Fibroblast of skin of back (primary cell): ENCODE measurements around the gene RIMS1. TPM values are rescaled to one million over a fixed set of nuclear protein-coding genes. Genes with fewer than 3 reads are reported as not detected.
A peak's percentile ranks its signal among the peaks of the same experiment; 100 is the strongest.

ENCODE experiments used
- DNase-seq: peaks from one replicate; pipeline ENCODE4 v3.0.0-alpha.2; 2013
- polyA plus RNA-seq, 2 experiments: library from polyadenylated mRNA; unstranded; fragments of 120-200 nt; gene quantifications; one replicate each; pipeline ENCODE4 v1.2.1, GENCODE V29; 2013; ENCODE audit not compliant: insufficient read length in 2 of 2

The RIMS1 gene, protein sequence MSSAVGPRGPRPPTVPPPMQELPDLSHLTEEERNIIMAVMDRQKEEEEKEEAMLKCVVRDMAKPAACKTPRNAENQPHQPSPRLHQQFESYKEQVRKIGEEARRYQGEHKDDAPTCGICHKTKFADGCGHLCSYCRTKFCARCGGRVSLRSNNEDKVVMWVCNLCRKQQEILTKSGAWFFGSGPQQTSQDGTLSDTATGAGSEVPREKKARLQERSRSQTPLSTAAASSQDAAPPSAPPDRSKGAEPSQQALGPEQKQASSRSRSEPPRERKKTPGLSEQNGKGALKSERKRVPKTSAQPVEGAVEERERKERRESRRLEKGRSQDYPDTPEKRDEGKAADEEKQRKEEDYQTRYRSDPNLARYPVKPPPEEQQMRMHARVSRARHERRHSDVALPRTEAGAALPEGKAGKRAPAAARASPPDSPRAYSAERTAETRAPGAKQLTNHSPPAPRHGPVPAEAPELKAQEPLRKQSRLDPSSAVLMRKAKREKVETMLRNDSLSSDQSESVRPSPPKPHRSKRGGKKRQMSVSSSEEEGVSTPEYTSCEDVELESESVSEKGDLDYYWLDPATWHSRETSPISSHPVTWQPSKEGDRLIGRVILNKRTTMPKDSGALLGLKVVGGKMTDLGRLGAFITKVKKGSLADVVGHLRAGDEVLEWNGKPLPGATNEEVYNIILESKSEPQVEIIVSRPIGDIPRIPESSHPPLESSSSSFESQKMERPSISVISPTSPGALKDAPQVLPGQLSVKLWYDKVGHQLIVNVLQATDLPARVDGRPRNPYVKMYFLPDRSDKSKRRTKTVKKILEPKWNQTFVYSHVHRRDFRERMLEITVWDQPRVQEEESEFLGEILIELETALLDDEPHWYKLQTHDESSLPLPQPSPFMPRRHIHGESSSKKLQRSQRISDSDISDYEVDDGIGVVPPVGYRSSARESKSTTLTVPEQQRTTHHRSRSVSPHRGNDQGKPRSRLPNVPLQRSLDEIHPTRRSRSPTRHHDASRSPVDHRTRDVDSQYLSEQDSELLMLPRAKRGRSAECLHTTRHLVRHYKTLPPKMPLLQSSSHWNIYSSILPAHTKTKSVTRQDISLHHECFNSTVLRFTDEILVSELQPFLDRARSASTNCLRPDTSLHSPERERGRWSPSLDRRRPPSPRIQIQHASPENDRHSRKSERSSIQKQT (N-terminal part only)
- polyA plus RNA-seq (2013, experiment 1 of 2; ENCODE audit: insufficient read length) = 1.1 TPM
- 0.99 TPM for polyA plus RNA-seq (2013, experiment 2 of 2; ENCODE audit: insufficient read length)

DNA sequence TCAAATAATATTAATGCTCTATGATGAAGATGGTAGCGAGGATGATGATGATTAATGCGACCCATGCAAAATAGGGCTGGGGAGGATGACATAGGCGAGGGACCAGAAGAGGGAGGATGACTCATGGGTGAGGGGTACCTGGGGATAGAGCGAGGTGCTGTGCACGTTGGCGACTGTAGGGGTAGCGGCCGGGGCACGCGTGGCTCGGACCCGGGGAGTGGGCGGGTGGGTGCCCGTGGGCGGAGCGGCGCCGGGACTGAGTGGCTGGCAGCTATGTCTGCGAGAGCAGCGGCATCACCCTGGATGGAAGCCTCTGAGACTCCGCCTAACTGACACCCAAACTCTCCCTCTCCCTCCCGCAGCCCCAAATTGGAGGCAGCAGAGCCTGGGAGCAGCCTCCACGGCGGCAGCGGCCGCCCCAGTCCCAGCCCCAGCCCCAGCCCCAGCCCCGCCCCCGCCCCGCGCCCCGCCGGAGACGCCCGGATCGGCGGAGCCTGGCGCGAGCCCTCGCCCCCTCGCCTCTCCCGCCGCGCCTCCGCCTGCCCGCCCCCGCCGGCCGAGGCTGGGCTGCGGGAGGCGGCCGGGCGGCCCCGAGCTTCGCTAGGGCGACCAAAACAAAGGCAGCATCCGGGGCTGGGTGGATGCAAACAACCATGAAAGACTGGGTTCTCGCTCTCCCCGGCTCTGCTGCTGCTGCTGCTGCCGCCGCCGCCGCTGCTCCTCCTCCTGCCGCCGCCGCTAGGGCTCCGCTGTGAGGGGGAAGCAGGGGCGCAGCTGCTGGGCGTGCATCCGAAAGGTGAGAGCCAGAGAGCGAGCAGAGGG lies at the start of gene RIMS1:
TSS of gene RIMS1 (plus strand) at position 367 of the 822 bp plus-strand sequence. CDS start 474 bp downstream, outside the sequence.
- peak; percentile 32 for DNase-seq

DNA sequence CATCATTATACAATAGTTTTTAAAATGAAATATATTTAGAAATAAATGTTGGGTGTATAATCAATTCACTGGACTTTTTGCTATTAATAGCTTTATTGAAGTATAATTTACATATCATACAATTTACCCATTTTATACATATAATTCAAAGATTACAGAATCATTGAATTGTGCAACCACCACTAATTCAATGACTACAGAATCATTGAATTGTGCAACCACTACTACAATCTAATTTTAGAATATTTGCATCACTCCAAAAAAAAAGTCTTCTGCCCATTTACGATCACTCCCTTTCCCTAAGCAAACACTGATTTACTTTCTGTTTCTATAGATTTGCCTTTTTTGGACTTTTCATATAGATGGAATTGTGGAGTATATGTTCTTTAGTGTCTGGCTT lies 35.1 kb upstream of the RIMS1 start:
- DNase-seq = no peak

DNA sequence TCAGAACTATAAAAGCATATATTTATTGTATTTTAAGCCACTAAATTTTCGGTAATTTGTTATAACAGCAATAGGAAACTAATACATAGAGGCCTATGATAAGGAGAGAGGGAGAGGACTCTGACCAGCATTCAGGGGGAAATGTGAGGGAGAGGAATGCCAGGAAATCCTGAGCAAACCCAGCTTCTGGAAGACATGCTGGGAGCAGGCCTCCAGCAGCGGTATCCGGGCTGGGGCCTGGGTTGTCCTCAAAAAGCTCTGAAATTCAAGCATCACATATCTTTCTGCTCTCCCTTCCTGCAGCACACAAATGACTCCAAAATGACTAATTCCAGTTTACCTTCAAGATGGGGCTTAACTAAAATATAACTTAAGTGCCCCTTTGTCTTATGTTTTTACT lies 33.4 kb upstream of the RIMS1 start:
- peak; percentile 18 for DNase-seq

DNA sequence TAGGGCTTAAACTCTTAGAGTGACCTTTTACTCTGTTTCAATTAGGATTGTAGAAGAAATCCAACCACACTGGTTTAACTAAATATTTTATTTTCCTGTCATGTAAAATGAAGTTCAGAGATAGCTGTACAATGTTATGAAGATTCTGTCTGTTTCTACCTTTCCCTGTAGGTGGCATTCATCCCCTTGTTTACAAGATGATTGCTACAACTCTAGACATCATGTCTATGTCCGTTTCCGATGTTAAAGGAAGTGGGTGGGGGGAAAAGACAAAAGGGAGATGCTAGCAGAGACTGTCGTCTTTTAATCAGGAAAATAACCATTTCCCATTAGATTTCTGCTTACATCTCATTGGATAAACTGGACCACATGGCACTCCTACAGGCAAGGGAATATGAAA lies 30.9 kb upstream of the RIMS1 start:
- DNase-seq = no peak

DNA sequence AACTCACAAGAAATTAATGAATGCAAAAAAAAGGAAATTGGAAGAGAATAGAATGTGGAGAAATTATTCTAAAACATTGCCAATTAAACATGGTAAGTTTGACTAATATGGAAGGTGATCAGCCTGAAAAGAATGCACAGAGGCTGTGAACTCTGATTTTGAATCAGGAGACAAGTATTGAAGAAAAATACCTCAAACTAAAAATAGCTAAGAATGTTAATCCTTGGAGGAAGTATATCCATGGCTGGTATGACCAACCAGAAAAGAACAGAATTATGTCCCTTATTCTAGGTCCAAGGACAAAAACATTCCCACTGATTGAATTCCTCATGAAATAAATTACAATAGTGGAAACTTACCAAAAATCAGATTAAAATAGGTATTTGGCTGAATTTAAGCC lies 7.3 kb upstream of the RIMS1 start:
- DNase-seq = peak; percentile 71

DNA sequence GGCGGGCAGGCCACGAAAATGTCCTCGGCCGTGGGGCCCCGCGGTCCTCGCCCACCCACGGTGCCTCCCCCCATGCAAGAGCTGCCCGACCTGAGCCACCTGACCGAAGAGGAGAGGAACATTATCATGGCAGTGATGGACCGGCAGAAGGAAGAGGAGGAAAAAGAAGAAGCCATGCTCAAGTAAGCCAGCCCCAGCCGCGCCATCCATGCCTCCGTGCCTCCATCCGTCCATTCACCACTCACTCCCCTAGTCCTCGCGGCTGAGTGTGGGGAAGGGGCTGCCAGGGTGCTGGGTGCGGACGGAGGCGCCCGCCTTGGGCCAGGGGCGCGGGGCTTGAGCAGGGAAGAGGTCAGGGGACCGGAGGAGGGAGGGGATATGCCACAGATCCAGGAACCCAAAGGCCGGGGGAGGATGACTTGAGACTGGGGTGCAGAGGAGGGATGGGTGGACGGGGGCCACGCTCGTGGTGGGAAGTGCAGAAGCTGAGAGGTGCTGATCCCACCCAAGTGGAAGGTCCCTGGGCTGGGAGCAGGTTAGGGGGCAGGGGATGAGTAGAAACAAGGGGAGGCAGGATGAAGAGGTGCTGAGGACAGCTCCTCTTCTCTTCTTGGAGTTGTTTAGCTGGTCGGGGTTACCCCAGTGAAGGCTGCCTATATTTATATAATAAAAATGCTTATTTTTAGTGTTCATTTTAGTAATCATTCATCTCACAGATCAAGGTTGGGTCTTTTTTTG lies 825 bp downstream of the RIMS1 start:
- peak; percentile 11 for DNase-seq

DNA sequence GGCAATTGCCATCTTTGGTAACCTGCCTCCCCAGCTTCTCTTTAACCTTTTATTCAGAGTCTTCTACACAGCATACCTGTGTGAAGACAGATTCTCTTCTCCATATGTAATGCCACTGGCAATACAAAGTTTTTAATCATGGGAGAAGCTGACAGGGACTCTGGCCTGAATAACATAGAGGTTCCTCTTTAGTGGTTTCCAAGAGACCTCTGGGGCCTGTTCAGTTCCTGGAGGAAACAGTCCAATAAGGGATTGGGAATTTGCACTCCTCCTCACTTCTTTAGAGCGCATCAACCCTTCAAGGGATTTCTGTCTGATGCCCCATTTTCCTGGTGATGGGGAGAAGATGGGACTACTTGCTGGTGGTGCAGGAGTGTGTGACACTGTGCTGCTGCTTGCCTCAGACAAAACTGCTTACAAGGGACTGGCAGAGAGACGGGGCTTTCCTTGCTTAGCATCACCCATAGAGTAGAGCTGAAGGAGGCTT lies 1.4 kb downstream of the RIMS1 start:
- DNase-seq = no peak

DNA sequence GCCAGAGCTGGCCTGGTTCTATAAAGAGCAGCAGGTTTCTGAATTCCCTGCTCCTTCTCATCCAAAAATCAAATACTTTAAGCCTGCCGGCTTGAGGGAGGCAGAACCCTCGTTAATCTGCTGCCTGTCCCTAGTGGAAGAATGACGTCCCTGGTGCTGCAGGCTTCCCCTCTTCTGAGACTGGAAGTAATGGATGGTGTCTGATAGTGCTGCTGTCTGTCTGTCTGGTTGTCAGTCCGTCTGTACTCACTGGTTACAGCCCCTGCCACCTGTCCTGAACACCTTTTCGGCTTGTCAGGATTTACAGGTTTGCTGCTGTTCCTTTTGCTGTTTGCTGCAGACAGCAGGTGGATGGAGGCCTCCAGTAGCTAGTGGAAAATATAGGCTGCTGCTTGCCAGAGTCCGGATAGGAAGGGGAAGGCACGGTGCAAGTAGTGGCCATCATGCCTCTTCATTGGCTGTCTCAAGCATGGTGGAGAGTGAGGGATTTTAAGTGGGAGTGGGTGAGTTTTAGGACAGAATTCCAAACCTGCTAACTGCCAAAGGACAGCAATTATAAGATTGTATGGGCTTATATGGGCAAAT lies 2.5 kb downstream of the RIMS1 start:
- DNase-seq = no peak

DNA sequence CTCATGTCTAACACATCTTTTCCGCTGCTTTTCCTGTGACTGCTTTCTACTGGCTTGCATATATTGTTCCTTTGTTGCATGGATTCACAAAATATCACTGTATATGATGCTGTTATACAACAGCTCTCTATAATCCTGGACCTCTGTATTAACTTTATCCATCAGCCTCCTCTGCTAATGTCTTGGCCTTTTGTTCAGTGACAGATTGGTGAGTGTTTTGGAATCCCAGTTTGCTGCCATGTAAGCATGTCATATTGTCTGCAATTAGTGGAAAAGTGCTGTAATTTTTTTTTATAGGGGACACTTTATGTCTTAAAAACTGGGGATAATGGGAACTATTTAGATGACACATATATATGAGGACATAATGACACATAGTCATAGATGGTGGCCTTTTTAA lies 3.0 kb downstream of the RIMS1 start:
- DNase-seq = no peak

DNA sequence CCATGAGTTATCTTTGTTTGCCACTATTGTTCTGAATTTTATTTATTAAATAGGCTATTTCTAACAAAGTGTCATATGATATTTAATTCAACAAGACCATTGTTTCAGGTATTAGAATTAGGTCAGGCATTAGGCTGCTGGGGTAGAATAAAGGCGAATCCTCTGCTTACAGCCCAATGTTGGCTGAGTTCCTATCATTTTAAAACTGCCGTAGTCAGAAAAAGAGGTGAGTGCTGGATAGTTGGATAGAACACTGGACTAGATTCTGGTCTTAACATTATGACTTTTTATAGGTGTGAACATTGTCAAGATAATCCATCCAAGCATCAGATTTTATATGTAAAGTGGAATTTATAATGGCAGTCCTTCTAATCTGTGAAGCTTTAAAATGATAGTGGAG lies 6.3 kb downstream of the RIMS1 start:
- no peak for DNase-seq

DNA sequence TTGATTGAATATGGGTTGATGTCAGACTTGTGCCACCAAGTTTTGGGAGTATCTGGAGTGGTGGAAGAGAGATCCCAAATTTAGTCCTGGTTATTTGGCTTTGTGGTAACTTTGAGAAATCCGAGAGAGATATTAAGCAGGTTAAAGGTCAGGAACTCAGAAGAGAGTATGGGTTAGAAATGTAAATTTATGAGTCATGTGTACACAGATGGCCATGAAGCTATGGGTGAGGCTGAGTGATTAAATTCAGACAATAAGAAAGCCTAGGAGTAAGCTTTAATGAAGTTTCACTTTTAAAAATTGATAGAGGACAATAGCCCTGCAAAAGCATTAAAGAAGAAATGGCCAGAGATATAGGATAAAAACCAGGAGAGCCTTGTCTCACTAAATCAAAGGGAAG lies 14.3 kb downstream of the RIMS1 start:
- DNase-seq = no peak

DNA sequence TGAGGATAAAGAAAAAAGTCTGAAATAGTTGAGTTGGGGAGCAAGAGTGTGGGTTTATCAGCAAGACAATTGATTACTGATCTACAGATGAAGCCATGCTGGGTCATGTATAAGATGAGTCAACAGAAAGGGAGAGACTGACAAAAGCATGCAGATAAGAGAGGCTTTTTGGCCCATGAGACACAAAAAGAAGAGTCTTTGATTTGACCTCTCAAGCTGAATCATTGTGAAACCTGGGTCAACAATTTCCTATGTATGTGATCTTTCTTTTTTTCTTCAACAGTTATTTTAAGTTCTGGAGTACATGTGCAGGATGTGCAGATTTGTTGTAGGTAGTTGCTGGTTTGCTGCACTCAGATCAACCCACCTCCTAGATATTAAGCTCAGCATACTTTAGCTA lies 15.9 kb downstream of the RIMS1 start:
- no peak for DNase-seq

DNA sequence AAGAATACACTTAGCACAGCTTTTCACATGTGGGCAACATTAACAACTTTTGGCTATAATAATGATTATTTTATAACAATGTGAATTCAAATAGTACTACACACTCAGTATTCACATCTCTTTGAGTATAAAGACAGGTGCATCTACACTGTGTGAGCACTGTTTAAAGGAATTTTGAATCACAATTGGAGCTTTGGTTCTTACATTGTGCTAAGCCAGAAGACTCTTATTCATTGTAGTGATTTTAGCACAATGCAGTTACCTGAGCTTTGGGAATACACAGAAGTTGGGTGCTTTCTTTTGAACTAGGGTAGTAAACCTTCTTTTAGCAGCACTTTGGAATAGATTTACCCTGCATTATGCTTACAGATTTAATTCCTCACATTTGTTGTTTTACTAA lies 20.5 kb downstream of the RIMS1 start:
- DNase-seq = no peak

DNA sequence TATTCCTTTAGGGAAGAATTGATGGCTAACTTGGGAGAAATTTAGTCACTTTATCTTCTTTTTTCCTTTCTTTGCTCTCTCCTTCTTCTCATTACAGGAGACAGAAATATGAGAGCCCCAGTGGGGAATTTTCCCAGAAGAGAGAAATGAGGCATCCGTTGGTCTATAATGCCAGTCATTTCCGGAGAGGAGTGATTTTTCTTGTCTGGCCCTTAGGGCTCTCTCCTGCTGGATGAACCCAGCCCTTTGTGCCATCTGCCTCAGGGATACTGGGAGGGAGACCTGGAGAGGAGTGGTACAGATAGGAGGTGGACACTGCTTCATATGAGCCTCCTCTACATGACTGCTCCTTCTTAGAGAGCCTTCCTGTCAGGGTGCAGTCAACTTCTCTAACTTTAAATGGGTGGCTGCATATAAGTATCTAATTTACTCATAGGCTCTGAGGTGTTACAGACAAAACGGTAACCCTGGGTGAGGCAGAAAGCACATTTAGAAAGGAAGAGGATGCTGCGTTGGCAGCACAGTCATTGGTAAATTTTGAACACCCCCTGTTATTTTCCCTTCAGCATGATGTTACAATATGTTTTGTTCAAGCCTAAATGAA lies 21.9 kb downstream of the RIMS1 start:
- DNase-seq = no peak

DNA sequence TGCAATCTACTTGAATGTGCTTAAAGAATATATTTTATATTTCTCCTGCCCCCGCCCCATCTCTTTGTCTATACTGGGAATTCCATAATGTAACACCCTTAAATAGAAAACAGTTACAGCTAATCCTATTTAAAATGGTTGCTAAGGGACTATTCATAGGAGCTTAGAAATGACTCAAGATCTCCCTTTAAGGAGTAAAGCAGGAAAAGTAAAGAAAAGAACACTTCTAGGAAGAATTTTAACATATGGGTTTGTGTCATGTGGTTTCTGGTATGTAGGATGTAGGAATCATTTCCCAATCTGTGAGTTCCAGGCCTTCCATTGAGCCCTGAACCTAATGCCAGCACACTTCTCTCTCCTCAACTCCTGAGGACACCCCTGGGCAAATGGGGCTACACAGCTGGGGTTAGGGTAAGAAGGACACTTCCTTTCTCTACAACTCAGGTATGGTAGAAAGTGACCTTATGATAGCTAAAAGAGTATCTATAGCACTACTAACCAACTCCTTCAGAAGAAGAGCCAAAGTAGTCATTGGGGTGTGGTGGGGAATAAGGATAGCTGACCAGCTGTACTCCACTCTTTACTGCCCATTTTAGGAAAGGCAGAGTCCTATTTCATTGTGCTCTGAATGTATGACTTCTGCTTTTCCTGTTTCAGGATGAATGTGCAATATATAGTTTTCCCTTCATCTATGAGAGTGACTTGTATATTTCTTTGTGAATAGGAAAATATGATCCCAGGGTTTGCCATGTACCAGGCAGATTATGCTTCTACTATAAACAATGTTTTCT lies 27.3 kb downstream of the RIMS1 start:
- DNase-seq = no peak

DNA sequence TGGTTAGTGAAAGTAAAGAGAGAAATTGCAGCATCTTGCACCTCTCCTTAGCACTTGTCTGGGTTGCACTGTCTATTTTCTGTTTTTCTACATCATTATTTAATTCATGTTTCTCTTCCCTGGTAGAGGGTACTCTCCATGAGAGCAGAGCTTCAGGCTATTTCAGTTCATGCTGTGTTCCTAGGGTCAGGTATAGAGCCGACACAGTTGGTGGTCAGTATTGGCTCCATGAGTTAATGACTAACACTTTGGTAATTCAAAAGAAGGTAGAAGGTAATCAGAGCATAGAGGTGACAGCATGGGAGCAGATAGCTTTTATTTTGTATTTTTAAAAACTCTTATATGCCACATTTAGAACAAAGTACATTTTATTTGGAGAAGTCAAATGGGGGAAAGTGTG lies 42.7 kb downstream of the RIMS1 start:
- no peak for DNase-seq

DNA sequence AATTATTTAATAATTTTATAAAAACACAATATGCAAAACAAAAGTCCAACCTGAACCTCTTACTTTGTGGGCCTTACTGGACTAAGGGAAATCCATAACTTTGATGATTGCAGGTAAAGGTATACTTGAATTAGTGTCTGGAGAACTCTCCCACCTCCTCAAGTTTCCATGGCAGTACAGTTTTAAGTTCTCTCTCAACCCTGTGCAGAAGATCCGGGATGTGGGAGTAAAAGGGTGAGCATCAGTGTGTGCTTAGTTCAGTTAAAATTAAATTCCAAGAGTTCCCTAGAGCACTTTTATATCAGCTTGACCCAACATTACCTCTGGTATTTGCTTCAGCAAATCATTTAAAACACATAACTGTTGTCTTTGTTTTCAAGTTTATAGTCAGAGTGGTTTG lies 47.5 kb downstream of the RIMS1 start:
- DNase-seq = no peak

DNA sequence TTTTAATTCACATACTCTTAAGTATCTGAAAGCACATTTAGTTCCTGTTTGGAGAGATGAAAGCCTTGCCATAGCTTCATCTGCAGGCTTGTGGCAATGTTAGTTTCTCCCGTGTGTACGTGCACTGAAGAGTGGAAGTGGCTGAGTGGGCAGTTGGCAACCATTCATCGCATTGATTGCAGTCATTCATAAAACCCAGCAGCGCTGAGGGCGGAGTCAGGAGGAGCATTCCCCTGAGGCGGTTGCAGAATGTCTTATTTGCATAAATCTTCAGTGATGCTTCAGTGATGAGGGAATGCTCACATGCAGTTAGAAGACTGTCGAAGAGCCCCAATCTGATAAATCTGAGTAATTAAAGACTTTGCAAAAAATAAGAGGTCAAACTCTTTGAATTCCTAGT lies 79.1 kb downstream of the RIMS1 start:
- DNase-seq = no peak

DNA sequence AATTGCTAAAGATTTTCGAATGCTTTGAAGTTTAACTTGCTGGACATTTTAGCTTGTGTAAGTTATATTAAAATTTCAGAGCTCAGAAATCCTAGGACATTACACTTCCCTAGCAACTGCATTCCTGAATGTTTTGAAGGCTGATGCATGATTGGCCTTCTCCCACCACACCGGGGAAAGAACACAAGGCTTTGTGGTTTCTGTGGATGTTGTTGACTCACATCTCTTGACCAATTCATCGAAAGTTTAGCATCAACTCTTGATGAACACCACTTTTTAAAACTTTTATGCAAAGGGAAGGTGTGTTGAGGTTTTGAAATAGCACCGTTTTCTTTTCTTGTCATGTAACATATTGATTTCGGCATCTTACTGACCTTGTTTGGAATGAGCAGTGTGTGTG lies 81.1 kb downstream of the RIMS1 start:
- peak; percentile 38 for DNase-seq
